OCI-LY7 (cell line): ENCODE data around the gene DACT2. TPM values are rescaled to one million over a fixed set of nuclear protein-coding genes. Genes with fewer than 3 reads are reported as not detected.

Experiments
- BruUV-seq: library from RNA; stranded (reverse); fragments of 400-500 nt; replicated peaks from 2 replicates; lab custom pipeline; 2021; lab: Mats Ljungman, UMichigan
- CTCF ChIA-PET: fragments of 300-600 bp; sonication (Branson Sonifier 250); formaldehyde crosslinking; loops from one replicate; lab custom pipeline; 2022; ENCODE audit warnings: antibody characterized with exemption; ENCODE audit not compliant: unreplicated experiment; lab: Charles Lee
- POLR2A ChIA-PET: fragments of 300-600 bp; sonication (Branson Sonifier 250); formaldehyde crosslinking; loops from one replicate; lab custom pipeline; 2022; ENCODE audit warnings: antibody characterized with exemption; lab: Charles Lee
- DNase-seq: peaks from one replicate; pipeline ENCODE4 v3.0.0-alpha.2; 2015; ENCODE audit warnings: low spot score
- H2AFZ ChIP-seq: fragments of 200-600 bp; sonication (generic), shearing (Covaris generic); 2 replicates; pipeline ENCODE4 v1.6.1; 2014; ENCODE audit warnings: mild to moderate bottlenecking, antibody characterized with exemption, low read length, moderate library complexity
- H3K27ac ChIP-seq: fragments of 200-600 bp; sonication (generic); 2 replicates; pipeline ENCODE4 v1.5.1; 2014; ENCODE audit warnings: mixed run types, low read depth, mild to moderate bottlenecking, moderate library complexity, low read length, inconsistent platforms; ENCODE audit not compliant: poor library complexity, severe bottlenecking
- H3K36me3 ChIP-seq: fragments of 200-600 bp; sonication (generic); 2 replicates; pipeline ENCODE4 v1.6.1; 2014; ENCODE audit warnings: mild to moderate bottlenecking, antibody characterized with exemption, low read length, moderate library complexity, mixed read lengths; ENCODE audit not compliant: insufficient read depth
- H3K4me1 ChIP-seq: fragments of 200-600 bp; sonication (generic); 2 replicates; pipeline ENCODE4 v1.5.1; 2014; ENCODE audit warnings: mild to moderate bottlenecking, low read length; ENCODE audit not compliant: insufficient read depth, poor library complexity, severe bottlenecking
- H3K4me2 ChIP-seq: fragments of 200-600 bp; sonication (generic); 2 replicates; pipeline ENCODE4 v1.6.1; 2014; ENCODE audit warnings: mild to moderate bottlenecking, low read length
- H3K4me3 ChIP-seq: fragments of 200-600 bp; sonication (generic); 2 replicates; pipeline ENCODE4 v1.5.1; 2014; ENCODE audit warnings: mild to moderate bottlenecking, low read depth, low read length; ENCODE audit not compliant: poor library complexity, severe bottlenecking
- H3K79me2 ChIP-seq: fragments of 200-600 bp; sonication (generic); 2 replicates; pipeline ENCODE4 v1.6.1; 2016; ENCODE audit warnings: low read depth, mild to moderate bottlenecking, low read length, moderate library complexity, mixed read lengths; ENCODE audit not compliant: insufficient read depth
- H3K9me2 ChIP-seq: fragments of 200-600 bp; sonication (generic); 2 replicates; pipeline ENCODE4 v1.6.1; 2016; ENCODE audit warnings: mild to moderate bottlenecking, low read length, mixed read lengths; ENCODE audit not compliant: insufficient read depth
- H3K9me3 ChIP-seq: fragments of 200-600 bp; sonication (generic); 2 replicates; pipeline ENCODE4 v1.6.1; 2014; ENCODE audit warnings: mild to moderate bottlenecking, mixed run types, low read length, mixed read lengths
- H4K20me1 ChIP-seq: fragments of 200-600 bp; sonication (generic); 2 replicates; pipeline ENCODE4 v1.6.1; 2014; ENCODE audit warnings: mild to moderate bottlenecking, antibody characterized with exemption, low read length, moderate library complexity, mixed read lengths; ENCODE audit not compliant: insufficient read depth
- CTCF ChIP-seq: fragments of 200-600 bp; sonication (generic); conservative IDR thresholded peaks from 2 replicates; pipeline ENCODE4 v1.5.1; 2014; ENCODE audit warnings: mild to moderate bottlenecking, antibody characterized with exemption, low read length, moderate library complexity, mixed read lengths
- EZH2phosphoT487 ChIP-seq: fragments of 200-600 bp; sonication (generic); IDR thresholded peaks from 2 replicates; pipeline ENCODE4 v1.6.1; 2018; ENCODE audit warnings: low read depth, borderline replicate concordance, mild to moderate bottlenecking, mixed run types, antibody characterized with exemption, low read length, moderate library complexity, mixed read lengths
- intact Hi-C: fragments of 100-400 bp; cut with micrococcal nuclease; formaldehyde crosslinking; loops from one replicate; pipeline ENCODE4 v1.10.0; 2022; ENCODE audit not compliant: unreplicated experiment
- total RNA-seq, 2 experiments: library from RNA; depleted of rRNA in 1 of 2; stranded (reverse); fragments of >200 nt in 1 of 2; shearing (Covaris generic) in 1 of 2; gene quantifications; 2 replicates each; pipeline ENCODE4 v1.2.3, GENCODE V29; 2014 to 2022

The DACT2 gene
- total RNA-seq, 2 experiments from 2014 or later = not detected

GRCh38 chr6:168260420-168260987 lies 59.1 kb downstream of the DACT2 start:
- Histone ChIP-seq H2AFZ (no peak overlapping the region), H3K4me3 (no peak overlapping the region), H3K9me3 (no peaks in the 10 kb centered on the region), H3K27ac (no peak overlapping the region), H3K79me2 (no peaks in the 10 kb centered on the region), H4K20me1 (no peaks in the 10 kb centered on the region), H3K9me2 (no peaks in the 10 kb centered on the region), H3K36me3 (no peaks in the 10 kb centered on the region), H3K4me1 (no peaks in the 10 kb centered on the region), H3K4me2 (no peak overlapping the region)
- no TSS peak for BruUV-seq
- intact Hi-C loops = no loop called here
- CTCF ChIA-PET = no interaction called here
- no peak for DNase-seq
- POLR2A ChIA-PET = no interaction called here
- TF ChIP-seq CTCF = no peak
- no peak for TF ChIP-seq EZH2phosphoT487

DNA sequence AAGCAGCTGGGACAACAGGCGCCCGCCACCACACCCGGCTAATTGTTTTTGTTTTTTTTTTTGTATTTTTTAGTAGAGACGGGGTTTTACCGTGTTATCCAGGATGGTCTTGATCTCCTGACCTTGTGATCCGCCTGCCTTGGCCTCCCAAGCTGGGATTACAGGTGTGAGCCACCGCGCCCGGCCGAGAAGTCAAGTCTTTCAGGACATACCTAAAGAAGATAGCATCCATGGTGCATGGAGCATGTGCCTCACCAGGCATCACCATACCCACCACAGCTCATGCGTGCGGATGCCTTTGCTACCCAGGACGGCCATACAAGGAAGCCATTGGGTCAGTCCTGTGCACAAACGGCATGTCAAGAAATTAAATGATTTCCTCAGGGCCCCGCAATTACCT lies 60.8 kb downstream of the DACT2 start:
- no TSS peak for BruUV-seq
- TF ChIP-seq EZH2phosphoT487 (no peak), CTCF (no peak)
- Histone ChIP-seq H3K4me3 (no peak overlapping the region), H3K4me2 (no peak overlapping the region), H4K20me1 (no peaks in the 10 kb centered on the region), H3K9me3 (no peaks in the 10 kb centered on the region), H3K9me2 (no peaks in the 10 kb centered on the region), H3K4me1 (no peaks in the 10 kb centered on the region), H3K79me2 (no peaks in the 10 kb centered on the region), H2AFZ (no peak overlapping the region), H3K36me3 (no peaks in the 10 kb centered on the region), H3K27ac (no peak overlapping the region)
- DNase-seq = no peak
- ChIA-PET POLR2A (interaction anchor here (0.6 kb wide), 1 partner anchor 885 kb away, joined by 3 read pairs; no protein-coding TSS in a partner anchor), CTCF (interaction anchor here (0.6 kb wide), 1 partner anchor 64 kb away, joined by 4 read pairs; no protein-coding TSS in a partner anchor)
- intact Hi-C loops = no loop called here

DNA sequence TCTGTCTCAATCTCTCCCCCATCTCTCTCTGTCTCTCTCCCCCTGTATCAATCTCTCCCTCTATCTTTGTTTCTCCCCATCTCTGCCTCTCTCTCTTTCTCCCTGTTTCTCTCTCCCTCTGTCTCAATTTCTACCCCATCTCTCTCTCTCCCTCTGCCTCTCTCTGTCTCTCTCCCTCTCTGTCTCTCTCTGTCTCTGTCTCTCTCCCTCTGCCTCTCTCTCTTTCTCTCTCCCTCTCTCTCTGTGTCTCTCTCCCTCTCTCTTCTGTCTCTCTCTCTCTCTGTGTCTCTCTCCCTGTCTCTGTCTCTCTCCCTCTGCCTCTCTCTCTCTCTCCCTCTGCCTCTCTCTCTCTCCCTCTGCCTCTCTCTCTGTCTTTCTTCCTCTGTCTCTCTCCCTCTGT lies 62.6 kb downstream of the DACT2 start:
- Histone ChIP-seq H2AFZ (no peak overlapping the region), H3K79me2 (no peaks in the 10 kb centered on the region), H3K4me2 (no peak overlapping the region), H4K20me1 (no peaks in the 10 kb centered on the region), H3K36me3 (no peaks in the 10 kb centered on the region), H3K27ac (no peak overlapping the region), H3K4me3 (no peak overlapping the region), H3K9me3 (no peaks in the 10 kb centered on the region), H3K4me1 (no peaks in the 10 kb centered on the region), H3K9me2 (no peaks in the 10 kb centered on the region)
- ChIA-PET CTCF (no interaction called here), POLR2A (no interaction called here)
- BruUV-seq = no TSS peak
- intact Hi-C loops = no loop called here
- no peak for DNase-seq
- no peak for TF ChIP-seq CTCF
- TF ChIP-seq EZH2phosphoT487 = no peak
